Parathyroid adenoma (tissue), 2 donors: Measurements from ENCODE around the gene STK17A.

Experiments
- H2AFZ ChIP-seq: fragments of 300-600 bp; sonication (generic); one replicate; pipeline ENCODE4 v1.7.0; 2017; ENCODE audit warnings: antibody characterized with exemption, mild to moderate bottlenecking
- H3K27ac ChIP-seq: fragments of 300-600 bp; sonication (generic); one replicate; pipeline ENCODE4 v1.7.0; 2017
- H3K27me3 ChIP-seq: fragments of 300-600 bp; sonication (generic); one replicate; pipeline ENCODE4 v1.7.0; 2017; ENCODE audit warnings: low read length; ENCODE audit not compliant: control insufficient read depth, insufficient read depth
- H3K36me3 ChIP-seq: fragments of 300-600 bp; sonication (generic); one replicate; pipeline ENCODE4 v1.7.0; 2017; ENCODE audit warnings: low read length; ENCODE audit not compliant: control insufficient read depth, insufficient read depth
- H3K4me1 ChIP-seq: fragments of 300-600 bp; sonication (generic); one replicate; pipeline ENCODE4 v1.7.0; 2017; ENCODE audit warnings: control low read depth
- H3K4me2 ChIP-seq: fragments of 300-600 bp; sonication (generic); one replicate; pipeline ENCODE4 v1.7.0; 2017; ENCODE audit warnings: low read length
- H3K4me3 ChIP-seq: fragments of 300-600 bp; sonication (generic); one replicate; pipeline ENCODE4 v1.7.0; 2017; ENCODE audit warnings: low read depth, low read length
- H3K79me2 ChIP-seq: fragments of 300-600 bp; sonication (generic); one replicate; pipeline ENCODE4 v1.7.0; 2017; ENCODE audit warnings: control low read depth
- H3K9ac ChIP-seq: fragments of 300-600 bp; sonication (generic); one replicate; pipeline ENCODE4 v1.7.0; 2017; ENCODE audit warnings: mild to moderate bottlenecking
- H3K9me3 ChIP-seq: fragments of 300-600 bp; sonication (generic); one replicate; pipeline ENCODE4 v1.7.0; 2017; ENCODE audit warnings: low read length; ENCODE audit not compliant: control insufficient read depth
- CTCF ChIP-seq: fragments of 300-600 bp; sonication (generic); IDR thresholded peaks from one replicate; pipeline ENCODE4 v1.7.0; 2017; ENCODE audit warnings: antibody characterized with exemption, mild to moderate bottlenecking
- donor health status: primary hyperparathyroidism.

Gene STK17A

GRCh38 chr7:43652364-43652763, 69.5 kb downstream of the STK17A start:
- no peaks in the 10 kb centered on the region for H3K4me1 ChIP-seq
- no peak overlapping the region for H3K9ac ChIP-seq
- TF ChIP-seq CTCF: no peak
- H3K79me2 ChIP-seq: peaks cover 4% of the 10 kb centered on the region
- H3K4me2 ChIP-seq: no peak overlapping the region
- H3K9me3 ChIP-seq: no peaks in the 10 kb centered on the region
- no peaks in the 10 kb centered on the region for H3K36me3 ChIP-seq
- no peak overlapping the region for H2AFZ ChIP-seq
- no peak overlapping the region for H3K27ac ChIP-seq
- H3K27me3 ChIP-seq: no peaks in the 10 kb centered on the region
- H3K4me3 ChIP-seq: no peak overlapping the region

- Histone ChIP-seq H3K4me2 (no peak overlapping the region), H3K27ac (no peak overlapping the region), H3K4me1 (no peaks in the 10 kb centered on the region), H3K79me2 (peaks cover 4% of the 10 kb centered on the region), H3K36me3 (no peaks in the 10 kb centered on the region), H3K27me3 (no peaks in the 10 kb centered on the region), H3K4me3 (no peak overlapping the region), H2AFZ (no peak overlapping the region), H3K9me3 (no peaks in the 10 kb centered on the region), H3K9ac (no peak overlapping the region)
- no peak for TF ChIP-seq CTCF
Measured at GRCh38 chr7:43653466-43653865, 70.6 kb downstream of the STK17A start.

GRCh38 chr7:43653891-43654504, 71.1 kb downstream of the STK17A start:
- no peak overlapping the region for H3K9ac ChIP-seq
- no peak overlapping the region for H2AFZ ChIP-seq
- TF ChIP-seq CTCF: no peak
- H3K27ac ChIP-seq: no peak overlapping the region
- H3K79me2 ChIP-seq: peaks cover 4% of the 10 kb centered on the region
- no peaks in the 10 kb centered on the region for H3K27me3 ChIP-seq
- no peak overlapping the region for H3K4me3 ChIP-seq
- H3K4me1 ChIP-seq: no peaks in the 10 kb centered on the region
- no peaks in the 10 kb centered on the region for H3K36me3 ChIP-seq
- H3K4me2 ChIP-seq: no peak overlapping the region
- no peaks in the 10 kb centered on the region for H3K9me3 ChIP-seq

- Histone ChIP-seq H3K27me3 (no peaks in the 10 kb centered on the region), H3K9ac (no peak overlapping the region), H2AFZ (no peak overlapping the region), H3K4me1 (no peaks in the 10 kb centered on the region), H3K27ac (no peak overlapping the region), H3K4me2 (no peak overlapping the region), H3K9me3 (no peaks in the 10 kb centered on the region), H3K36me3 (no peaks in the 10 kb centered on the region), H3K79me2 (peaks cover 4% of the 10 kb centered on the region), H3K4me3 (no peak overlapping the region)
- no peak for TF ChIP-seq CTCF
Measured at GRCh38 chr7:43655584-43655983, 72.7 kb downstream of the STK17A start.

- Histone ChIP-seq H3K4me1 (no peaks in the 10 kb centered on the region), H3K27me3 (no peaks in the 10 kb centered on the region), H3K9me3 (no peaks in the 10 kb centered on the region), H3K79me2 (peaks cover 6% of the 10 kb centered on the region), H3K36me3 (no peaks in the 10 kb centered on the region), H3K9ac (no peak overlapping the region), H2AFZ (no peak overlapping the region), H3K4me2 (no peak overlapping the region), H3K27ac (no peak overlapping the region), H3K4me3 (no peak overlapping the region)
- no peak for TF ChIP-seq CTCF
Measured at GRCh38 chr7:43656997-43657396, 74.1 kb downstream of the STK17A start.
